Measurements from ENCODE around the gene PDZD4.

- TF ChIP-seq CTCF (IDR thresholded peaks at IDR 0.05; ENCODE audit: low read length) (no peak), EZH2 (IDR thresholded peaks at IDR 0.05; ENCODE audit: borderline replicate concordance, low read length) (no peak)
Observed at GRCh38 chrX:153827016-153827415, 3.3 kb downstream of the PDZD4 start.
